ENCODE data around the gene PGM1. TPM values are rescaled to one million over a fixed set of nuclear protein-coding genes. Genes with fewer than 3 reads are reported as not detected.
A peak's percentile ranks its signal among the peaks of the same experiment; 100 is the strongest.

The PGM1 gene
- total RNA-seq, 1 experiment from 2014 or later: 54.6 TPM

DNA sequence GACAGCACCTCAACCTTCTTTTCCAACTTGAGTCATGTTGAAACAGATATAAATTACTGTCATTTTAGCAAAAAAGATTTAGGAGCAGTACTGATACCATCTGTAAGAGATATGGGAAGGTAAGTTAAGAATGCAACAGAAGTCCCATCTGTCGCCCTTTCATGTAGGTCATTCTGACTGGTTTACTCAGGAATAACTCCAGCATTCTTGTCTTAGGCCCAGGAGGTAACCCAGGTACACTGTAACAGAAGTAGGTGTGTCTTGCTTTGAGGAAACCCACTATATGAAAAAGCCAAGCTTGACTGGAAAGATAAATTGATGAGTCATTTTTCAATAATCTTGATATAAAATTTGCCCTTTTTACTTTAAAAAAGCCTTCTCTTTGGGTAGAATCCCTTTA, 35.4 kb downstream of the PGM1 start:
- Histone ChIP-seq H3K27me3 (ENCODE audit: insufficient read depth, low read length) (no peaks in the 10 kb centered on the region), H3K79me2 (ENCODE audit: insufficient read depth, low read length) (no peaks in the 10 kb centered on the region), H3K4me1 (ENCODE audit: control insufficient read depth in 1 of 2, insufficient read depth in 2 of 2, low read length in 2 of 2) (peaks cover 0 to 34% of the 10 kb centered on the region in 2 experiments; a peak in 3 of 4 replicates), H3K9me3 (ENCODE audit: control insufficient read depth in 1 of 2, insufficient read depth in 1 of 2, low read depth in 1 of 2, low read length in 2 of 2) (no peaks in the 10 kb centered on the region), H2AFZ (ENCODE audit: low read depth, low read length, poor library complexity, severe bottlenecking) (no peak overlapping the region), H3K27ac (ENCODE audit: low read depth, low read length) (no peak overlapping the region), H3K9ac (ENCODE audit: low read length) (no peak overlapping the region), H3K4me3 (replicated peaks in 1 of 2; ENCODE audit: low read depth in 1 of 2, low read length in 2 of 2) (no peak overlapping the region), H3K9me2 (ENCODE audit: insufficient read depth) (no peaks in the 10 kb centered on the region), H3K36me3 (ENCODE audit: control insufficient read depth in 1 of 2, insufficient read depth in 2 of 2, low read length in 2 of 2) (peaks cover 0 to 9% of the 10 kb centered on the region in 2 experiments; a peak in 2 of 4 replicates), H4K20me1 (ENCODE audit: insufficient read depth) (no peaks in the 10 kb centered on the region), H3K4me2 (ENCODE audit: low read length) (peak overlapping the region; percentile 8)
- no peak for ATAC-seq
- ChIA-PET POLR2A (no interaction called here), RAD21 (ENCODE audit: low non-redundant PET in 1 of 2, low total read pairs in 2 of 2, uncharacterized antibody in 2 of 2, unreplicated experiment in 2 of 2) (no interaction called here), CTCF (no interaction called here)
- no TSS peak for BruUV-seq (replicated peaks)
- no peak for DNase-seq (ENCODE audit: low read depth, low spot score)
- TF ChIP-seq TCF7L2 (IDR thresholded peaks at IDR 0.05; ENCODE audit: borderline replicate concordance, extremely low read depth, insufficient read depth, insufficient read length): no peak
- TF ChIP-seq, protein P1, sequence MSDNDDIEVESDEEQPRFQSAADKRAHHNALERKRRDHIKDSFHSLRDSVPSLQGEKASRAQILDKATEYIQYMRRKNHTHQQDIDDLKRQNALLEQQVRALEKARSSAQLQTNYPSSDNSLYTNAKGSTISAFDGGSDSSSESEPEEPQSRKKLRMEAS (IDR thresholded peaks at IDR 0.05): no peak
- no peak for TF ChIP-seq EZH2phosphoT487 (IDR thresholded peaks at IDR 0.05; ENCODE audit: borderline replicate concordance)
- TF ChIP-seq CBX3 (IDR thresholded peaks at IDR 0.05; ENCODE audit: low read depth): no peak
- no peak for TF ChIP-seq EGR1 (IDR thresholded peaks at IDR 0.05; ENCODE audit: low read depth)
- no peak for TF ChIP-seq FOSL1 (IDR thresholded peaks at IDR 0.05; ENCODE audit: low read depth)
- TF ChIP-seq JUND (IDR thresholded peaks at IDR 0.05): no peak
- TF ChIP-seq ELF1 (IDR thresholded peaks at IDR 0.05; ENCODE audit: borderline replicate concordance, low read depth): no peak
- intact Hi-C loops (cut with micrococcal nuclease): loop anchor here (10.0 kb wide), 1 partner anchor 146 kb away; the partner anchor contains the start of gene ROR1

DNA sequence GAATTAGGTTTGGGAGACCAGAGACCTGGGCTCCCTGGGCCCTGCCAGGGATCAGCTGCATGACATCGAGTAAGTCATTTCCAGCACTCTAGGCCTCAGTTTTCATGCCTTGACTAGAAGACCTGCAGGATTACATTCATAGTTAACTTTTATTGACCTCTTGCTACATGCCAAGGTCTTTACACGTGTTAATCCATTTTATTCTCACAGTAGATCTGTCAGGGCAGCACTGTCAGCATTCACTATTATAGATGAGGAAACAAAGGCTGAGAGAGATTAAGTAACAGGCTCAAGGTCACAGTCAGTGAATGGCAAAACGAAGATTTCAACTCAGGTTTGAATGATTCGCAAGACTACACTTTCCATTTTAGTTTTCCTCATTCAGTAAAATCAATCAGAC, 37.0 kb downstream of the PGM1 start:
- TF ChIP-seq, protein P2, sequence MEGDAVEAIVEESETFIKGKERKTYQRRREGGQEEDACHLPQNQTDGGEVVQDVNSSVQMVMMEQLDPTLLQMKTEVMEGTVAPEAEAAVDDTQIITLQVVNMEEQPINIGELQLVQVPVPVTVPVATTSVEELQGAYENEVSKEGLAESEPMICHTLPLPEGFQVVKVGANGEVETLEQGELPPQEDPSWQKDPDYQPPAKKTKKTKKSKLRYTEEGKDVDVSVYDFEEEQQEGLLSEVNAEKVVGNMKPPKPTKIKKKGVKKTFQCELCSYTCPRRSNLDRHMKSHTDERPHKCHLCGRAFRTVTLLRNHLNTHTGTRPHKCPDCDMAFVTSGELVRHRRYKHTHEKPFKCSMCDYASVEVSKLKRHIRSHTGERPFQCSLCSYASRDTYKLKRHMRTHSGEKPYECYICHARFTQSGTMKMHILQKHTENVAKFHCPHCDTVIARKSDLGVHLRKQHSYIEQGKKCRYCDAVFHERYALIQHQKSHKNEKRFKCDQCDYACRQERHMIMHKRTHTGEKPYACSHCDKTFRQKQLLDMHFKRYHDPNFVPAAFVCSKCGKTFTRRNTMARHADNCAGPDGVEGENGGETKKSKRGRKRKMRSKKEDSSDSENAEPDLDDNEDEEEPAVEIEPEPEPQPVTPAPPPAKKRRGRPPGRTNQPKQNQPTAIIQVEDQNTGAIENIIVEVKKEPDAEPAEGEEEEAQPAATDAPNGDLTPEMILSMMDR (IDR thresholded peaks at IDR 0.05 in 2 of 3, conservative IDR thresholded peaks at IDR 0.05 in 1 of 3; ENCODE audit: borderline replicate concordance in 1 of 3, insufficient read depth in 1 of 3, low read depth in 2 of 3, low read length in 2 of 3): no peak
- TF ChIP-seq JUND (IDR thresholded peaks at IDR 0.05) (no peak), ZNF274 (IDR thresholded peaks at IDR 0.05; ENCODE audit: low read depth, low read length) (no peak), FOSL1 (IDR thresholded peaks at IDR 0.05; ENCODE audit: low read depth) (no peak), ZFX (IDR thresholded peaks at IDR 0.05) (no peak), SP1 (IDR thresholded peaks at IDR 0.05; ENCODE audit: low read depth) (no peak), SRF (IDR thresholded peaks at IDR 0.05; ENCODE audit: low read depth) (no peak), POLR2AphosphoS5 (IDR thresholded peaks at IDR 0.05; ENCODE audit: low read depth, low read length) (no peak), POLR2A (IDR thresholded peaks at IDR 0.05; ENCODE audit: borderline replicate concordance, extremely low read depth, insufficient read depth, insufficient read length) (no peak), EGR1 (IDR thresholded peaks at IDR 0.05; ENCODE audit: low read depth) (no peak)
- TF ChIP-seq, protein P3, sequence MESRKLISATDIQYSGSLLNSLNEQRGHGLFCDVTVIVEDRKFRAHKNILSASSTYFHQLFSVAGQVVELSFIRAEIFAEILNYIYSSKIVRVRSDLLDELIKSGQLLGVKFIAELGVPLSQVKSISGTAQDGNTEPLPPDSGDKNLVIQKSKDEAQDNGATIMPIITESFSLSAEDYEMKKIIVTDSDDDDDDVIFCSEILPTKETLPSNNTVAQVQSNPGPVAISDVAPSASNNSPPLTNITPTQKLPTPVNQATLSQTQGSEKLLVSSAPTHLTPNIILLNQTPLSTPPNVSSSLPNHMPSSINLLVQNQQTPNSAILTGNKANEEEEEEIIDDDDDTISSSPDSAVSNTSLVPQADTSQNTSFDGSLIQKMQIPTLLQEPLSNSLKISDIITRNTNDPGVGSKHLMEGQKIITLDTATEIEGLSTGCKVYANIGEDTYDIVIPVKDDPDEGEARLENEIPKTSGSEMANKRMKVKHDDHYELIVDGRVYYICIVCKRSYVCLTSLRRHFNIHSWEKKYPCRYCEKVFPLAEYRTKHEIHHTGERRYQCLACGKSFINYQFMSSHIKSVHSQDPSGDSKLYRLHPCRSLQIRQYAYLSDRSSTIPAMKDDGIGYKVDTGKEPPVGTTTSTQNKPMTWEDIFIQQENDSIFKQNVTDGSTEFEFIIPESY (IDR thresholded peaks at IDR 0.05; ENCODE audit: extremely low read depth, insufficient replicate concordance, low read length): no peak
- TF ChIP-seq, protein P4, sequence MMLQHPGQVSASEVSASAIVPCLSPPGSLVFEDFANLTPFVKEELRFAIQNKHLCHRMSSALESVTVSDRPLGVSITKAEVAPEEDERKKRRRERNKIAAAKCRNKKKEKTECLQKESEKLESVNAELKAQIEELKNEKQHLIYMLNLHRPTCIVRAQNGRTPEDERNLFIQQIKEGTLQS (IDR thresholded peaks at IDR 0.05): no peak
- Histone ChIP-seq H3K9me2 (ENCODE audit: insufficient read depth) (no peaks in the 10 kb centered on the region), H3K4me3 (replicated peaks in 1 of 2; ENCODE audit: low read depth in 1 of 2, low read length in 2 of 2) (no peak overlapping the region), H4K20me1 (ENCODE audit: insufficient read depth) (no peaks in the 10 kb centered on the region), H3K79me2 (ENCODE audit: insufficient read depth, low read length) (no peaks in the 10 kb centered on the region), H2AFZ (ENCODE audit: low read depth, low read length, poor library complexity, severe bottlenecking) (no peak overlapping the region), H3K27me3 (ENCODE audit: insufficient read depth, low read length) (no peaks in the 10 kb centered on the region), H3K9ac (ENCODE audit: low read length) (no peak overlapping the region), H3K4me2 (ENCODE audit: low read length) (no peak overlapping the region), H3K27ac (ENCODE audit: low read depth, low read length) (no peak overlapping the region), H3K9me3 (ENCODE audit: control insufficient read depth in 1 of 2, insufficient read depth in 1 of 2, low read depth in 1 of 2, low read length in 2 of 2) (no peaks in the 10 kb centered on the region), H3K36me3 (ENCODE audit: control insufficient read depth in 1 of 2, insufficient read depth in 2 of 2, low read length in 2 of 2) (peaks cover 0 to 9% of the 10 kb centered on the region in 2 experiments; a peak in 2 of 4 replicates), H3K4me1 (ENCODE audit: control insufficient read depth in 1 of 2, insufficient read depth in 2 of 2, low read length in 2 of 2) (peaks cover 0 to 23% of the 10 kb centered on the region in 2 experiments; a peak in 3 of 4 replicates)
- ChIA-PET POLR2A (no interaction called here), CTCF (no interaction called here), RAD21 (ENCODE audit: low non-redundant PET in 1 of 2, low total read pairs in 2 of 2, uncharacterized antibody in 2 of 2, unreplicated experiment in 2 of 2) (no interaction called here)
- no TSS peak for BruUV-seq (replicated peaks)
- no peak for ATAC-seq
- intact Hi-C loops (cut with micrococcal nuclease): no loop called here
- DNase-seq (ENCODE audit: low read depth, low spot score): no peak

Measured in HCT116 (cell line).